Measurements from ENCODE around the gene EPHB1.

The EPHB1 gene

DNA sequence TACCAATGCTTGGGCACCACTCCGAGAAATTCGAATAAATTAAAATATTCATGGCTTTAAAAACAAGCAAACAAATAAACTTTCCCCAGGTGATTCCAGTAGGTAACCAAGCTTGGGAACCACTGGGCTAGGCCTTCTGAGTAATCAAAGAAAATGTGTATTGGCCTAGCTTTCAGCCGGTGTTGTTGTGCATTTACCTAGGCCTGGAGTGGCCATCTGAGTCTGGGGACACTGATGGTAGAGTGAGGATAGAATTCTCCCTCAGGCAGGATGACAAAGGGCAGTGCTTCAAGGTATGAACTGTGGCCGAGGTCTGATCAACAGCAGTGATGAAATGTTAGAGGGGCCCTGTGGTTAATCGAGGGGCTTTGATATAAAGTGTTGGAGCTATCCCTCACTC is 440.5 kb downstream of the EPHB1 start:
- DNase-seq, result no peak

DNA sequence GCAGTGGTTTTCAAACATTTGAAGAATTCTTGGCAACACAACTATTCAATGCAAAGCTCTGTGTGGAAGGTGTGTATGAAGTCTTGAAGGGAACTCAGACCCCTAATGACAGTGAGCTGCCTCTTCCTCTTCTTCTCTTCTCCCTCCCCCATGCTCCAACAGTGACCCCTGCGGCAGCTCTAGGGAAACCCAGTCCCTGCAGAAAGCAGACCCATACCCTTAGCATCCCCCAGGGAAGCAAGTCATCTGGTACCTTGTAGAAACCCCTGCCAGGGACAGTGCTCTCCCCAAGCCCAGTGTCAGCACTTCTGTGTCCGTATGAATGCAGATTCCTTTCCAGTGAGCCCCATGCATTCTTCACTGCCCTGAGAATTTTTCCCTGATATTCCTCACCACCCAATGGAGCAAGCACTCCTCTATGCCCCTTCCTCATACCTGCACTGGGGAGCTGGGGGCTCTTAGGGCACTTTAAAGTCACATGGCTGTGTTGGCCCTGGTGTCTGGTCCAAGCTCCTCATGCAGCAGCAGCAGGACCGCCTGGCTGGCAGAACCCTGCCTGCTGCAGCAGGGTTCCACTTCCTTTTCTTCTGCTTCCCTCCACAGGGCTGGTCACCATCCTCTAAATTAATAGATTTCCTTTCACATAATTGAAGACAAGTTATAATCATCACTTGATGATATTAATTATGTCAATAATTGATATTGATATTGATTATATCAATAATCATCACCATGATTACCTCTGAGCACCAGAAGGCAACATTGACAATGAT is 442.5 kb downstream of the EPHB1 start:
- no peak for DNase-seq

DNA sequence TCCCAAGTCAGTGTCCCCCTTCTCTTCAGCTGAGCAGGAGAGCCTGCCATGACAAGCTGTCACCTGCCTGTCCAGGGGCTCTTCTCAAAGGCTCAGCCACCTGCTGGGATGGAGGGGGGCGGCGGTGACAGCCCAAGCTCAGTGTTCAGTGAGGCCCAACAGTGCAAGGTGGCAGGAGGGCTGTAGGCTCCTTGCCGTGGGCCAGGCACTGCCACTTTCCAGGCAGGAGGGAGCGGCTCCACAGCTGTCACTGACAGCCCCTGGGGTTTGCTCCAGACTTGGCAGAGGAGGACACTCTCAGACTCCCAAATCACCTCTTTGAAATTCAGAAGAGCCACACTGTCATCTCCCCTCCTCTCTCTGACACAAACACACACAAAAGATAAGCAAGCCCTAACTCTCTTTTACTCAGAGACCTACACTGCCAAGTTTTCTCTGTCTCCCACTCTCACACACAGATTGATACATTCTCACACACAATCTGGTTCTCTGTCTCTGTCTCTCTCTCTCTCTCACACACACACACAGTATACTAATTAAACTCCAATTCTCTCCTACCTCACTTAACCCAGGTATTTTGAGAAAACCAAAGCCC is 443.3 kb downstream of the EPHB1 start:
- no peak for DNase-seq

DNA sequence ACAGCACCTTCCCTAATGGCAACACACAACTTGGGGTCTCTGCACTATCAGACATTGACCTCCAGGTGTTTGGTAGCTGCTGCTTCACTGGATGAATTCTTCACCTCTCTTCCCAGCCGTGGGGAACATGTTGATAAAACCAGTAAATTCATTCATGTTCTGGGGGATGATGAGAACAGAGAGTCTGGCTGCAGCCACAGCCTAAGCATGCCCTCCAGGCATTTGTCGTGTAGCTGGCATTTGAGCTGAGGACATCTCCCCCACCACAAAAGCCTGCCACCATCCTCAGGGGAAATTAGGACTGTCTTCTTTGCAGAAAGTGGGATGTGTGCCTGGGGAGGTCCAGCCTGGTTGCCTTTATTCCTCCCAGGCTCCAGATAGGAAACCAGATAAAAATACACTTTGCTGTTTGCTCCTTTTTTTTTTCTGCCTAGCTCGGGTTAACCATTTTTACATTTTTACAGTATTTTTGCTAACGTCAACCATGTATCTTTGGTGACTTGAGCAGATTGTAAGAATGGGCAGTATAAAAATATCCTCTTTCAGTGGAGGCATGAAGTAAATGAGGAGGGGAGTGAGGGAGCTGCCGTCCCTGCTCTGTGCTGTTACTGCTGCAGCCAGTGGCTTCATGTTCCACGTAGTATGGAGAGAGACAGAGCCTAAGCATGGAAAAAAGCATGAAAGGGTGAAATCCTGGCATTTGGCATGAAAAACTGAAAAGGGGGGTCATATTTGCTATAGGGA is 444.0 kb downstream of the EPHB1 start:
- DNase-seq, result no peak

DNA sequence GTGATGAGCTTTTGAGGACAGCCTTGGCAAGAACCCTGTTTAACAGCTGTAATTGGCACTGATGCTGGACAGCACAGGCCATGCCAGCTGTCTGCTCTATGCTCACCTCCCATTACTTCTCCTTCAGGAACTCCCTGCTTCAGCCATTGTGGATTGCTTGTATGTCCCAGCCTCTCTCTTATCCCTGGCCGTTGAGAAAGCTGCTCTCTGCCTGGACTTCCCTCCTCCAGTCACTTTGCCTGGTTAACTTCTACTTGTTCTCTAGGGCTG is 444.5 kb downstream of the EPHB1 start:
- DNase-seq, result no peak

DNA sequence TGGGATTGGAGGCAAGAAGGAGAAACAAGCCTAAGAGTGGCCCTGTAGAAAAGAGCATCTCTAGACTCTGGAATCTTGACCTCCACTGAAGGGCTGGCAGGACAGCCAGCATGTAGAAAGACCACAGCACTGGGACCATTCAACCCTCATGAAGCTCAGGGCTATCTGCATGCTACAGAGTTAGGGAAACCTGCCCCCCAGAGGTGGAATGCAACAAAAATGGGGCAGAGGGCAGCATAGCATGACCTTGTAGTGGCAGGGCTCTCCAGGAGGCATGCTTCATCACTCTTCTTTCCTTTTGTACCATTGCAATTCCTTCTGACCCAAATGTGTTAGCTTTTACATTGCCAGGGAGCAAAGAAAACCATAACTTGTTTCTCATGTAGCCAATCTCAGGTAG is 445.4 kb downstream of the EPHB1 start:
- peak in 1 of 2 experiments; percentile 15 for DNase-seq

DNA sequence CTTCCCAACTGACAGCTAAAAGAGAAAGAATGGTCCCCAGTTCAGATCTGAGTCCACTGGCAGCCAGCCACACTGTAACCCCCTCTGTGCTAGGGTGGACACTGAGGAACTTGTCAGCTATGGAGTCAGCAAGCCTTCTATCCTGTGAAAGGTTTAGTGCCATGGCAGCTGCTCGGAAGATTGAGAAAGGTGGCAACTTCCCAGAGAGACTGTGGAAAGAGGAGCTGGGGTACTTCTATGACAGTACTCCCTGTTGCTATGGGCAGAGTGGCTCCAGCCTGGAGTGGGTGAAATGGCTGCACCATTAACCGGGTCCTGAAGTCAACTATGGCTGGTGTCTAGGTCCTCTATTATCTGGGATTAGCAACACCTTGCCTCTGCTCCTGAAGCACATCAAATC is 447.2 kb downstream of the EPHB1 start:
- DNase-seq, result no peak

DNA sequence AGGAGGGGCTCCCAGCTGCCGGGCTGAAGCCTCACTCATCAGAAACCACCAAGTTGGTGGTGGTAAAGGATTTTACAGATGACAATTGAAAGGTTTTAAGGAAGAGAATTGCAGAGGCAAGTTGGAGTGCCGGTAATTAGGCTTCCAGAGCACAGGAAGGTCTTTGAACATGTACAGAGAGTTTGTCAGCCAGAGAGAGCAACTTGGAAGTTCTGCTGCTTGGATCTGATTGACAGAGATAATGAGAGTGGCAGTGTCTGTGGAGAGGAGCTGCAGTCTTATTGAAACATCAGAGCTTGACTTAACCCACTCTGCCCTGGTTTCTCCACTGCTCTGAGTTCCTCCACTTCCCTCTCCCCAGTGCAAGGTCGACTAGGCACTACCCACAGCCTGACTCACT is 448.6 kb downstream of the EPHB1 start:
- DNase-seq, result no peak

DNA sequence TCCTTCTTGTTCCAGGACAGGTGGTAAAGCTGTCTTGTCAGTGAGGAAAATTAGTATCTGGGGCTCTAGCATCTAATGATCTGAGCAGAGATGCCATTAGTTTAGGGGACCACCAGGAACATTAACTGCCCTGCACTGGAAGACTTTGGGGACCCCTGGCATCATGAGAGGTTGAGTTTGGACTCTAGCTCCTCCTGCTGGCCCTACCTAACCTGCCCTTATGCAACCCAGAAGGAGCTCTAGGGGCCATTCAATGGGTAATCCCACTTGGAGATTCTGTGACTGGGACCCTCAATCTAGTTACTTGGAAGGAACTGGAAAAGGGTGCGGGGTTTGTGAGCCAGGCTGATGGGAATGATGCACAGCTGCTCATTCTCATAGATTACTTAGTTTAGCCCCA is 451.0 kb downstream of the EPHB1 start:
- no peak for DNase-seq

DNA sequence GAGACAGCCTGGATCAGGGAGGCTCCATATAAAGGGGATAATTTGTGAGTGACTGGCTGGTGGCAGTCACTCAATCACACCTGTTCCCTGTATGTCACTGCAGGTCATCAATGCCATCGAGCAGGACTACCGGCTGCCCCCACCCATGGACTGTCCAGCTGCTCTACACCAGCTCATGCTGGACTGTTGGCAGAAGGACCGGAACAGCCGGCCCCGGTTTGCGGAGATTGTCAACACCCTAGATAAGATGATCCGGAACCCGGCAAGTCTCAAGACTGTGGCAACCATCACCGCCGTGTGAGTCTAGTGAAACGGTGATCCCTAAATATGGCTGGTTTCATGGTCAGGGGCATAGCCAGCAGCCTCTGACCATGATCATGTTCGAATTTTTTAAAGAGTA is 453.2 kb downstream of the EPHB1 start:
- DNase-seq, result no peak

DNA sequence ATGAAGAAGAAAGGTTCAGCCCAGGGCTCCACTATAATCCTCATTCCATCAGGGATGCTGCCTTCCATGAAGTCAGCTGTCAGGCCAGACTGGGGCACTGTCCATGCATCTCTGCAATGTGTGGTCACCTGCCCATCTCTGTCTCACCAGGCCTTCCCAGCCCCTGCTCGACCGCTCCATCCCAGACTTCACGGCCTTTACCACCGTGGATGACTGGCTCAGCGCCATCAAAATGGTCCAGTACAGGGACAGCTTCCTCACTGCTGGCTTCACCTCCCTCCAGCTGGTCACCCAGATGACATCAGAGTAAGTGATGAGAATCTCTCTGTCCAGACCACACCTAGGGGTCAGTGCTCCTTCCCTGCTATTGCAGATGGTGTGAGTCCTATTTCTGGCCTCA is 454.1 kb downstream of the EPHB1 start:
- DNase-seq, result no peak

DNA sequence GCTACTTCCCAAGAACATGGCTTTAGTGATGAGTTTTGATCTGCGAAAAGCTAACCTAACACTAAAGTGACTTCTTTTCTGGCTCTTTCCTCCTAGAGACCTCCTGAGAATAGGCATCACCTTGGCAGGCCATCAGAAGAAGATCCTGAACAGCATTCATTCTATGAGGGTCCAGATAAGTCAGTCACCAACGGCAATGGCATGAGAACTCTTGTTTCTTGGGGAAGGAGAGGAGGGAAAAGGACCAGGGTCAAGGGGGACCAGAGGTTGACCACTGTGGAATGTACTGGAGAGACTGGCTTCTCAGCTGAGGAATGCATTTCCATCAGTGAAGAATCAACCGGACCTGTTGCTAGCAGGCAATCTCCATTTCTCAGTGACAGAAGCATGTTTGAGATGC is 463.9 kb downstream of the EPHB1 start:
- DNase-seq, result no peak

DNA sequence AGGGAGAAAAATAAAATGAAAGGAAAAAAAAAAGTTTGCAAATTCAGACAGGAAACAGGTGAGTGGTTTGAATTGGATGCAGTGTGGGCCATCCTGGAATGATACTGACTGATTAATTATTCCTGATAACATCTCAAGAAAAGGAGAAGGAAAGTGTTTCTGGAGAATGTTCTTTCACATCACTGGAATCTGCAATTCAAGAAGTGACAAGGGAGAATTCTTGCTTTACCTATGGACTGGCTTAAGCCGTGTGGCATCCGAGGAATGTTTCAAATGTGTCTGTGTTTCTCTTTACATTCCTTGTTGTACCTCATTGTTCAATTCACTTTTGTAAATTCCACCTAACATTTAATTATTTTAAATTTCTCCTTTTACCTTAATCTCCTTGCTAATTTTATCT is 465.0 kb downstream of the EPHB1 start:
- DNase-seq, result no peak

DNA sequence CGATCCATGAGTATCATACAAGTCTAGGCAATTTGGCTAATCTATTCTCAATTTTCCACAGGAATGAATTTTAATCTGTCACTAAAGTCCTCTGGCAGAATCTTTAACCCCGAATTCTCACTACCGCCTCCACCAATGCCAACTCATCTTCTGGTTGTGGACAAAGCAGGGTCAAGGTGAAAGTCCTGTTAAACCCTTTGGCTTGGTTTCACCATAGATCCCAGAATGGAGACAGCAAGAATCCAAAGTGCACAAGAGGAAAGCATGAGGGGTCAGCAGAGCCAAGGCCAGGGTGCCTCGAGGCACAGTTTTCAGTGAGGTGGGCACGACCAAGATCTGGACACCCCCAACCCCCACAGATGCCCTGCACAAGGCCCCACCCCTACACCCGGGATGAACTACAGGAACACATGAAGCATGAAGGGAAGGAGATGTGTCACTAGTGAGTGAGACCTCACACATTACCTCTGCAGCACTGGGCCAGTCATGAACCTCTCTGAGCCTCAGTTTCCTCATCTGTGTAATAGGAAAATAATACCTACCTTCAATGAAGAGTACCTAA is 466.2 kb downstream of the EPHB1 start:
- DNase-seq, result no peak

DNA sequence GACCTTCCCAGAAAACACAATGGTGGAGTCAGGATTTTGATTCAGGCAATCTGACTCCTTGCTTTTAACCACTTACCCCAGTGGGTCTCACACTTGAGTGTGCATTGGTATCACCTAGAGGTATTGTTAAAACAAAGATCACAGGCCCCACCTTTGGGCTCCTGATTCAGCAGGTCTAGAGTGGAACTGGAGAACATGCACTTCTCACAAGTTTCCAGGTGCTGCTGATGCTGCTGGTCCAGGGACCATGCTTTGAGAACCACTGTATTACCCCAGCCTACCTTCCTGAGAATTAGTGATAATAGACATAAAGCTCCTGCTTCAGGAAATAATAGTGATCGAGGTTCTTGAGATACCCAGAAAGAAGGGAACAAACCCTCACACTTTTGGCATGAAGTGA is 466.9 kb downstream of the EPHB1 start:
- DNase-seq, result no peak

DNA sequence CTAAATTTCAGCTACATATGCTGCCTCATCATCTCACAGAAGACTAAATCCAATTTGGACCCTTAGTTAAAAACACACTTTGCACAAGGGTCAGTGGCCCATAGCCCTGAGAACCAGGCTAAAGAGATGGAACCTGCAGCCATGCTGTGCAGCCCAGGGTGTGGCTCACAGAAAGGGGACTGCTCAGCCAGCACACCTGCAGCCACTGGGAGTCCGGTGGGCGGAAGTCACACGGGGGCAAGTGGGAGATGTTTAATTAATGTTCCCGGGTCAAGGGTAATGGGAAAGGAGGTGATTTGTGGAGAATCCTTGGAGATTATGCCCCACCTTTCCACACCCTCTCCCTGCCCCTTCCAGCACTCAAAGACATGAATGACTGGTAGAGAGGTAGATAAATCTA is 467.4 kb downstream of the EPHB1 start:
- DNase-seq, result no peak

DNA sequence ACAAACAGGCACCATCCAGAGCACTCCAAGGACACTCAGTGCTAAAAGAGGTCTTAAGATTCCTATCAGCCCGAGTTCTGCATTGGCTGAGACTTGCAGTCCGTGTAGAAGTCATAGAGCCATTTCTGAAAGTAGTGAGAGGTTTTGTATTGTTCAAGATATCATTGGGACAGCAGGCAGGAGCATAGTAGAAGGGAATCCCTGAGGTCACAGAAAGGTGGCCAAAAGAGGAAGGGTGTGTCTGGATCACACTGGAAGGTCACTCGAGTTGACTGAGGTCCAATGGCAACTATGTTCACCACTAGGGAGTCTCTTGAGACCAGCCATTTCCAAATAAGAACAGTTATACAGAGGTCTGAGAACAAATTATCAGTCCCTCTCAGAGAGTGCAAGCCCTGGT is 468.3 kb downstream of the EPHB1 start:
- DNase-seq, result no peak

DNA sequence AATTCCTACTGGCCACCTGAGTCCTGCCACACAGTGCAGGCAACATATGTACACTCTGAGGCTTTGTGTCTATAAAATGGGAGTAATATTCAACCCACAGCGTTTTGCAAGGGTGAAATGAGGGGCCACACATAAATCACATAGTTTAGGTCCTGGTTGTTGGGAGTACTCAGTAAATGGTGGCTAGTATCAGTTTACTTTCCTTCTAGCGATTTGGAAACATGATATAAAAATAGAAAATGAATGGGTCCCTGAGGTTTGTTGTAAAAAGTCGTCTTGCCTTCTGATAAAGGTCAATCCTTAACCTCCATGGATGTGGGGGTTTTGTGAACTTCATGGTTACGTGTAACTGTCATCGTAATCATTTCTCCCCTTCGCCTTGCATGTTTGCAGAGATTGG is 472.4 kb downstream of the EPHB1 start:
- no peak for DNase-seq

DNA sequence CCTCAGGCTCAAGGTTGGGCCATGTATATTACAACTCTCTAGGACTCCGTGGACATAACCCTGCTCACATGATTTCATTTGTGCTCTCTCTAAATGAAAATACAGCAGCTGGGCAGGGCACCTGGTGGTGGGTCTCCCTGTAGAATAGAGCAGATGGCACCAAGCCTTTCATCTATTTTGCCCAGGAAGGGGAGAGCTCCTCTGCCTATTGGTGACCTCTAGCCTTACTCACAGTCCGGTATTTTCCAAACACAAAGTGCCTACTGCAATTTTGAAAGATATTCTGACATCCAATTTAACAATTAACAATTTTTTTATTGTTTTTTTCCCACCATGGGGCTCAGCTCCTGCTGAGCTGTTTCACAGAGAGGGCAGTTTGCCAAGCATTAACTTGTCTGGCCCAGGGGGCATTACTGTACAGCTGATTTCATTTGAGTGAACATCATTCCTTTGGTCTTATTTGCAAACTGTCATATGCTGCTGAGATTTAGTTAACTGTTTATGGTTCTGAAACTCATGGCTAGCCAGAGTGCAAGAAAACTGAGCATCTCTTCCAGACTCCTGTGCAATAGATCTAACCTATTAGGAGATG is 474.0 kb downstream of the EPHB1 start:
- peak; percentile 15 to 56 for DNase-seq

DNA sequence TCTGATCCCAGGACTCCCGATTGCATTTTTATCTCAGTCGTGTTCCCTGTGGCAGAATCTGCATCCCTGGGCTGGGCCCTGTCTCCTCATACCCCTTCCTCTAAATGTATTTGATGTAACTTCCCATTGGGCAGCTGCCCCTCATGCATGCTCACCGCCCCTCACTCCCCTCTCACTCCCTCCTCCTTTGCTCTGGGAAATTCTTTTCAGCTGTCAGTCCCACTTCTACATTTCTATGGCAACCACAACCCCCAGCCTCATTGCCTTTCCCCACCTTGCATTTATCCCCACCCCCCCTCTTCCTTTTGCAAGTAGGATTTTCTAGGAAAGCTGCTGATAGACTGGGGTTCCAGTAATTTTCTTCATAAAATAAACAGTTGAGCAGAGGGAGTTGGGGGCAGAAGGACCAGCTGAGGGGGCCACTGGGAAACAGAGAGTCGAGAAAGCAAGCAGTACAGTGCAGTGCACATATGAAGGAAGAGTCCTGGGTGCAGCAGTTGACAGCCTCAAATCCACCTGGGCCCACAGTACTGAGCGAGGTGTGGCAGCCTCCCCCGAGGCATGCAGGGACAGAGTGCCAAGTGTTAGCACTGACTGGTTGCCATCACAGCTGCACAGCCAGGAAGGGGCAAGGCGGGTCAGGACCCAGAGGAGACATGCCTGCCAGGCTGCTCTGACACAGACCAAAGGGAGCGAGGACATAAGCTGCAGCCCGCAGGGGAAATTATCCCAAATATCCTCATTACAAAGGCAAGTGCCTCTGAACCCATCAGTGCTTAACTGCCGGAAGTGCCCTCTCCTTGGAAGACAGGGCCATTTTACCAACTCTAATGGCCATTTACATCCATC is 476.3 kb downstream of the EPHB1 start:
- DNase-seq, result peak in 1 of 2 experiments; percentile 78

DNA sequence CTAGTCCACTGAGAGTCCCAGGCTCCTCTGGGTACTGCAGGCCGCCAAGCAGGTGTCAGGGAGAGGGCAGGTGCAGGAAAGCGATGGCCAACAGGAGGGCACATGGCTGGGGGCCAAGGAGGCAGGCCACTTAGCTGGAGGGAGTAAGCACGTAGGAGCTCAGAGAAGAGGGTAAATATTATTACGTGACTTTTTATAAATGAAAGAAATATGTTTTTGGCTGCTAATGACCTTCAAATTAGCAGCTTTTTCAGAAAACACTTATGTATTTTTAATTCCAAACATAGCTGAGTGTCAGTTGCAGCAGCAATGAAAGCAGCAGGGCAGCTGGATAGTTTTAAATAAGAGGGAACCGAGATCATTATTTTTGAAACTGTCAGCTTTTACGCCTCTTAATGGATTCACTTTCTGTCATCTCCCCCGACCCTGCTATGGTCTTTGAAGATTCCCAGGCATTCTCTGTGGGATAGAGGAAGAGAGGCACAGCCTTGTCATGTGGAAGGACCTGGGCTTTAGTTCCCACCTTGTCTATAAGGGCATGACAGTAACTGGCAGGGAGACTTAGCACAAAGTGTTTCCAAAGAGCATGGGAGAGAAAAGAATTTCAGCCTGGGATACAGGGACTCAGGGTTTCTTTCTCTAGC is 477.1 kb downstream of the EPHB1 start:
- DNase-seq, result peak; percentile 80 to 86

DNA sequence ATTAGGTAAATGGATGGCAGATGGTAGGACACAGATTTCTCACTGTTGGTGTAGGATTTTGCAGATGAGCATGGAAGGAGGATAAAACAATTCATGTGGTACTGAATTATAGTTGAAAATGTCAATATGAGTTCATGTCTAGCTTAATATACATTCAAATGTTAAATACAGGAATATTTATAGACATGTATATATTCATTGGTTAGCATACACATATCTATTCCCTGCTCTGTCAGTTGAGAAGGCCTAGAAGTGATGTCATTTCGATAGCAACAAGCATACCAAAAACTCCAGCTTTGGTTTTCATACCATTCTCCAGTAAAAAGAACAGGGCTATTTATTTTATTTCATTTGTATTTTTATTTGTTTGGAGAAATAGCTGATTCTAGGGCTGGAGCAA is 497.1 kb downstream of the EPHB1 start:
- DNase-seq, result no peak
